ENCODE results near the gene VPS33B. TPM values are rescaled to one million over a fixed set of nuclear protein-coding genes. Genes with fewer than 3 reads are reported as not detected.
"Not testable (repeated sequence)": the region's sequence is repeated elsewhere in the genome, so short reads cannot be mapped to it uniquely, and the experiment has no call there.

The VPS33B gene
- total RNA-seq, 1 experiment from 2014 or later: 6.0 TPM

- Histone ChIP-seq H3K4me3 (no peak overlapping the region), H3K9me3 (replicated peaks) (no peaks in the 10 kb centered on the region), H3K27me3 (replicated peaks) (no peaks in the 10 kb centered on the region), H3K36me3 (peaks cover 30% of the 10 kb centered on the region), H3K4me1 (replicated peaks) (peaks cover 10% of the 10 kb centered on the region), H3K27ac (no peak overlapping the region)
- DNase-seq (ENCODE audit: low read depth in 1 of 2, low spot score in 2 of 2): no peak
Measured at GRCh38 chr15:91018158-91018557, 4.2 kb downstream of the VPS33B start.

GRCh38 chr15:91017716-91018115 is 4.7 kb downstream of the VPS33B start:
- peaks cover 6% of the 10 kb centered on the region for H3K4me1 ChIP-seq (replicated peaks)
- H3K36me3 ChIP-seq: peaks cover 35% of the 10 kb centered on the region

GRCh38 chr15:91013701-91014100 is 8.7 kb downstream of the VPS33B start:
- peaks cover 50% of the 10 kb centered on the region for H3K36me3 ChIP-seq
- not testable (repeated sequence) for H3K27ac ChIP-seq; H3K4me3 ChIP-seq; H3K27me3 ChIP-seq (replicated peaks); H3K4me1 ChIP-seq (replicated peaks); DNase-seq (ENCODE audit: low read depth in 1 of 2, low spot score in 2 of 2); H3K9me3 ChIP-seq (replicated peaks)

More at GRCh38 chr15:91017716-91018115, 4.7 kb downstream of the VPS33B start:
- Histone ChIP-seq H3K4me3 (no peak overlapping the region), H3K27me3 (replicated peaks) (no peaks in the 10 kb centered on the region), H3K9me3 (replicated peaks) (no peaks in the 10 kb centered on the region), H3K27ac (no peak overlapping the region)
- no peak for DNase-seq (ENCODE audit: low read depth in 1 of 2, low spot score in 2 of 2)

- no peak for DNase-seq (ENCODE audit: low read depth in 1 of 2, low spot score in 2 of 2)
- Histone ChIP-seq H3K9me3 (replicated peaks) (no peaks in the 10 kb centered on the region), H3K27me3 (replicated peaks) (no peaks in the 10 kb centered on the region), H3K27ac (no peak overlapping the region), H3K4me3 (no peak overlapping the region), H3K4me1 (replicated peaks) (no peaks in the 10 kb centered on the region), H3K36me3 (peaks cover 72% of the 10 kb centered on the region)
Measured at GRCh38 chr15:91007266-91007665, 15.1 kb downstream of the VPS33B start.

- peaks cover 76% of the 10 kb centered on the region for H3K36me3 ChIP-seq
- no peaks in the 10 kb centered on the region for H3K9me3 ChIP-seq (replicated peaks)
- H3K27me3 ChIP-seq (replicated peaks): no peaks in the 10 kb centered on the region
- H3K4me1 ChIP-seq (replicated peaks): no peaks in the 10 kb centered on the region
- H3K4me3 ChIP-seq: no peak overlapping the region
- no peak for DNase-seq (ENCODE audit: low read depth in 1 of 2, low spot score in 2 of 2)
- H3K27ac ChIP-seq: no peak overlapping the region
Measured at GRCh38 chr15:91001209-91001608, 21.2 kb downstream of the VPS33B start.

- peaks cover 8% of the 10 kb centered on the region for H3K4me1 ChIP-seq (replicated peaks)
- no peak overlapping the region for H3K4me3 ChIP-seq
- no peak for DNase-seq (ENCODE audit: low read depth in 1 of 2, low spot score in 2 of 2)
- H3K9me3 ChIP-seq (replicated peaks): no peaks in the 10 kb centered on the region
- H3K27ac ChIP-seq: no peak overlapping the region
- H3K27me3 ChIP-seq (replicated peaks): no peaks in the 10 kb centered on the region
- H3K36me3 ChIP-seq: peaks cover 63% of the 10 kb centered on the region
Measured at GRCh38 chr15:90998737-90999136, 23.7 kb downstream of the VPS33B start.

GRCh38 chr15:90994417-90995311 is 27.7 kb downstream of the VPS33B start, which contains the start of gene PRC1:
Gene PRC1, minus strand, starts transcription at chr15:90994535. Its CDS starts 118 bp downstream, at chr15:90994417.
- Histone ChIP-seq H3K36me3 (peaks cover 43% of the 10 kb centered on the region), H3K4me3 (peak within 1 kb of the TSS; percentile 95), H3K9me3 (replicated peaks) (no peaks in the 10 kb centered on the region), H3K27ac (peak within 1 kb of the TSS; percentile 99), H3K4me1 (replicated peaks) (peaks cover 11% of the 10 kb centered on the region), H3K27me3 (replicated peaks) (no peaks in the 10 kb centered on the region)
- peak; percentile 98 to 99 for DNase-seq (ENCODE audit: low read depth in 1 of 2, low spot score in 2 of 2)

GRCh38 chr15:90994059-90994416 is 28.4 kb downstream of the VPS33B start:
- DNase-seq (ENCODE audit: low read depth in 1 of 2, low spot score in 2 of 2): no peak
- Histone ChIP-seq H3K4me1 (replicated peaks) (peaks cover 11% of the 10 kb centered on the region), H3K9me3 (replicated peaks) (no peaks in the 10 kb centered on the region), H3K4me3 (peak overlapping the region; percentile 95), H3K27me3 (replicated peaks) (no peaks in the 10 kb centered on the region), H3K27ac (peak overlapping the region; percentile 99), H3K36me3 (peaks cover 41% of the 10 kb centered on the region)

GRCh38 chr15:90991587-90992285 is 30.7 kb downstream of the VPS33B start:
- DNase-seq (ENCODE audit: low read depth in 1 of 2, low spot score in 2 of 2): peak in 1 of 2 experiments; percentile 12
- Histone ChIP-seq H3K9me3 (replicated peaks) (no peaks in the 10 kb centered on the region), H3K27ac (no peak overlapping the region), H3K4me1 (replicated peaks) (peaks cover 11% of the 10 kb centered on the region), H3K4me3 (no peak overlapping the region), H3K27me3 (replicated peaks) (no peaks in the 10 kb centered on the region), H3K36me3 (peaks cover 28% of the 10 kb centered on the region)

GRCh38 chr15:90990446-90990845 is 31.9 kb downstream of the VPS33B start:
- Histone ChIP-seq H3K36me3 (peaks cover 33% of the 10 kb centered on the region), H3K27ac (no peak overlapping the region)
- DNase-seq (ENCODE audit: low read depth in 1 of 2, low spot score in 2 of 2): no peak

GRCh38 chr15:90989040-90989768 is 33.2 kb downstream of the VPS33B start:
- DNase-seq (ENCODE audit: low read depth in 1 of 2, low spot score in 2 of 2): no peak
- Histone ChIP-seq H3K27me3 (replicated peaks) (no peaks in the 10 kb centered on the region), H3K36me3 (peaks cover 39% of the 10 kb centered on the region), H3K27ac (no peak overlapping the region), H3K4me3 (no peak overlapping the region), H3K4me1 (replicated peaks) (0 out of 2 replicates have a peak, but pooled peaks cover 3% of the 10 kb centered on the region), H3K9me3 (replicated peaks) (no peaks in the 10 kb centered on the region)

More at GRCh38 chr15:90990446-90990845, 31.9 kb downstream of the VPS33B start:
- no peaks in the 10 kb centered on the region for H3K9me3 ChIP-seq (replicated peaks)
- peaks cover 6% of the 10 kb centered on the region for H3K4me1 ChIP-seq (replicated peaks)
- H3K27me3 ChIP-seq (replicated peaks): no peaks in the 10 kb centered on the region
- H3K4me3 ChIP-seq: no peak overlapping the region

- no peaks in the 10 kb centered on the region for H3K27me3 ChIP-seq (replicated peaks)
- H3K27ac ChIP-seq: no peak overlapping the region
- peaks cover 44% of the 10 kb centered on the region for H3K36me3 ChIP-seq
- H3K4me3 ChIP-seq: no peak overlapping the region
- H3K4me1 ChIP-seq (replicated peaks): 0 out of 2 replicates have a peak, but pooled peaks cover 3% of the 10 kb centered on the region
- no peaks in the 10 kb centered on the region for H3K9me3 ChIP-seq (replicated peaks)
- no peak for DNase-seq (ENCODE audit: low read depth in 1 of 2, low spot score in 2 of 2)
Measured at GRCh38 chr15:90988296-90988695, 34.1 kb downstream of the VPS33B start.

- peaks cover 50% of the 10 kb centered on the region for H3K36me3 ChIP-seq
- H3K4me3 ChIP-seq: no peak overlapping the region
- no peaks in the 10 kb centered on the region for H3K9me3 ChIP-seq (replicated peaks)
- no peak for DNase-seq (ENCODE audit: low read depth in 1 of 2, low spot score in 2 of 2)
- H3K27ac ChIP-seq: no peak overlapping the region
- H3K27me3 ChIP-seq (replicated peaks): no peaks in the 10 kb centered on the region
- H3K4me1 ChIP-seq (replicated peaks): 0 out of 2 replicates have a peak, but pooled peaks cover 3% of the 10 kb centered on the region
Measured at GRCh38 chr15:90987561-90988141, 34.7 kb downstream of the VPS33B start.
